NCI-H128 (cell line): ENCODE measurements around the gene ASTN2.

Experiments used
- DNase-seq: peaks from one replicate; lab custom pipeline; 2025; ENCODE audit not compliant: unreplicated experiment; lab: John Stamatoyannopoulos, UW

ASTN2 gene

DNA sequence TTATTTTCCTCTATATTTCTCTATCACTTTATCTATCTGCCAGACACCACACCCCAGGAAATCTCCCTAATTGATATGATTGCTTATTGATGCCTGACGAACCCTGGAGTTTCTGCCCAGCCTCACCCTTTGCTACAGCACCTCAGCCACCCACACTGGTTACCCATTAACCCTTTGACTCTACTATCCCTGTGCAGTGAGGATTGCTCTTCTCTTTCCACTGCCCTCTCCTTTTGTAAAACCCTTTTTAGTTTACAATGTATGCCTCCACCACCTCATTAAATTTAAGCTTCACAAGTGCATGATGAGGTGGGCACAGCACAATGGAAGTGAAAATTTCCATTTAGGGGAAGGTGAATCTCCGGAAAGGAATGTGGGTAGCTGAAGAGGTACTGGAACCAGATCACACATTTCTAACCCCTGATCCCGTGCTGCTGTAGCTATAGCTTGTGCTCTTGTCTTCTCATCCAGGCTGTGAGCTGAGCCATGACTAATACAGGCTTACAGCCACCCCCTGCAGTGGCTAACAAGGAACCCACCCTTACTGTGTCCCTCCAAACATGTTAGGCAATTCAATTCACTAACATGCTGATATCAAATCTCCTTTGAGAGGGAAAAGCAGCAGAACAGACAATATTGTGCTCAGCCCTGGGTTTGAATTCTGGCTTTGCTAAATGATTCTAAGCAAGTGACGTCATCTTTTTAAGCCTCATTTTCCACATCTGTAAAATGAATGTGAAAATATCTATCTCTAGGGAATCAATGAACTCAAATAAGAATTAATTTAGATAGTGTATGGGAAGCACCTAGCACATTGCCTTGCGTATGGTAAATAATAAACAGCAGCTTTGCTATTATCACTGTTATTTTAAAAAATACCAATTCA is 914.6 kb downstream of the ASTN2 start:
- DNase-seq, result no peak

DNA sequence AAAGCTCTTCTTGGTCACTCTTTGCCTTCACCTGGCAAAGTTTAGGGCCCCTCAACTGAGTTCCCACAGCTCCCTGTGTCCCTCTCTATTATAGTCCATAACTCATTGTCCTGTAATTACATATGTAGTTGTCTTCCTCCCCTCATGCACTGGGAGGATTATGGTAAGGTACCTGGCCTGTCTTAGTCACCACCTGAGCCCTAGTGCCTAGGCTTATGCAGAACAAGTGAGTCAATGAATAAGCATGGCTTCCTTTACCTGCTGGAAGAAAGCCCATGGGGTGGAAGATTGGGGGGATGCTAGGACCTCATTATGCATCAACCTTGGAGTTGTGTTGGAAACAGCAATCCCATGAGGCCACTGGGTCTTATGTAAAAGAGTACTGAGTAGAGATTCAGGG is 915.4 kb downstream of the ASTN2 start:
- no peak for DNase-seq

DNA sequence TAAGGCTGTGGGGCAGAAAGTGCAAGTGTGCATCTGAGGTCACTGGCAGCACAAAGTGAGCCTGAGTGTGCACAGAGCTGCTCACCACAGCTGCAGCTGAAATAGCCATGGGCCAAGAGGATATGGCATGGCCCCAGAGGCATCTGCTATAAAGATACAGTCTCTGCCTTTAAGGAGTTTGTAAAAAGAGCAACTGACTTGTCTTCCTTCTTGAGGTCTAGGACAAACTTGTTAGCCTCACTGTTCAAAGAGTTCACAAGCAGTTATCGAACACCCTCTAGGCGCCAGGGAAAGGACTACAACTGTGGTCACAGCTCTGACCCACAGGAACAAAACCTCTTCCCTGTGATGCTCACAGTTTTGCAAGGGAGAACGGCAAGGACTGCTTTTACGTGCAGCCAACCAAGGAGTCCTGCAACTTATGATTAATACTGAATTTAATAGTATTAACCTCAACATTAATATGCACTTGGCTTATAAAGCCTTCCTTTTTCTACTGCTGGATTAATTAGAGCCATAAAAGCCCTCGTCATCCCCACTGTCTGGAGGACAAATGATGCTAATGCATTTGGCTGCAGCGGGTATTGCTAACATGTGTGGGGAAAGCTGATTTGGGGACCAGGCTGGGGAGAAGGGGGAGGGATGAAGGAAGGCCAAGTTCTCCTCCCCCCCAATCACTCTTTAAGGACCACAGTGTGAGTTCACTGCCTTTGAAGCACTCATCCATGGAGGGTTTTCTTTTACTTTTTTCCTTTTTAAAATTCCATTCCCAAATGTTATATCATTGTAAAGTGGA is 917.6 kb downstream of the ASTN2 start:
- no peak for DNase-seq

DNA sequence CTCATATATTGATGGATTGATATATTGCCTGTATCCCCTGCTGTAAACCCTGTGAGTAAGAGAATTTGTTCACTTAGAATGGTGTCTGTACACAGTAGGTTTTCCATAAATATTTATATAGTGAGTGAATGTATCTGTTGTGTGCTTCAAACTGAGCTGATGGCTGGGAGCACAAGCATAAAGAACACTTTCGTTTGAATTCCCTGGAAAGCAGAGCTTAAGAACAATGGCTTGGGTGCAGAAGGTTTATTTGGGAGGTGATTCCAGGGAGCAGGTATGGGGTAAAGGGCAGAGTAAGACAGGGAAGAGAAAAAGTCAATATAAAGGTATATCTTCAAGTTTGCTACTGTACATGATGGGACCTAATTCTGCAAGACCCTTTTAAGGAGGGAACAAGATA is 918.7 kb downstream of the ASTN2 start:
- DNase-seq, result no peak

DNA sequence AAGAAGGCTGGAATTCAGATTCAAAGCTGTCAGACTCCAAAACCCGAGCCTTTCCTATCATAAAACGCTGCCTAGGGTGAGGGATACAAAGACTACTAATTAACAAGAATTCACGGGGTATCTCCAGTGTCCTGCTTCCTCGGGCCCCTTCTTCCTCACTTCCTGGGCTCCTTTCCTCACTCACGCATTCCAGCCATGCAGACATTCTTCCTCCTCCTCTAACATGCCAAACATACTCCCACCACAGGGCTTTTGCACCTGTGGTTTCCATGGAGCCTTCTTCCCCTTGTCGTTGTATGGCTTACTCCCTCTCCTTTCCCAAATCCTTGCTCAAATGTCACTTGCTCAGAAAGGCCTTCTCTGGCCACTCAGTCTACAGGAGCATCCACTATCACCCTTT is 919.1 kb downstream of the ASTN2 start:
- no peak for DNase-seq

DNA sequence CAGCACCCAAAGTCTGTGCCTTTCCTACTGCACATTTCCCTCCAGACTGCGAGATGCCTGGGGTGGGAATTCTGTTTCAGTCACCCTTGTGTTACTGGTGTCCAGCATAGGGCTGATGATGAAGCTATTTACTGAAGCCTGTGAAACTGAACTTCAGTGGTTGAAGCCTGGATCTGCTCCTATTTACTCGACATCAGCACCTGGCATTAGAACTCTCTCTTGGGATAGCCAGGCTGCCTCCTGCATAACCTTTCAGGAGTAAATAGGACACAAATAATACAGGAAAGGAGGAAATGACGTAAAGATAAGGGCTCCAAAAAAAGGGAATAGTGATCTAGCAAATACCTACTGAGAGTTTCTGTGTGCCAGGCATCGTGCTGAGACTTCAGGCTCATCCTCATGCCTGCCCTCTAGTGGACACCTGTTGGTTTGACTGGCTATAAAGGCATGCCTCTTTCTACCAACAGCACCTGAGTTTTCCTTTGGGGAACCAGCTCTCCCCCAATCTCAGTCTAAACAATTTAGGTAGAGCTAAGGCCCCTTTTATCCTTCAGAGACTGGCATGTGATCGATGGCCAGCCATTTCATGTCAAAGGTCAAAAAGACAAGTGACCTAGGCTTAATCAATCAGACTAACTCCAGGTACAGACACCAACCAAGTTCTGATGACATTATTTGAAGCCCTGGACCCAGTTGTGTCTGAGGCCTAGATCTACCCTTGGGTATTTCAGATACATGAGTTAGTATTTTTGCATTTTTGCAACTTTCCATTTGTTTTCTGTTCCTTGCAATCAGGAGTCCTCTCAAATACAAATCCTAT is 919.8 kb downstream of the ASTN2 start:
- no peak for DNase-seq

DNA sequence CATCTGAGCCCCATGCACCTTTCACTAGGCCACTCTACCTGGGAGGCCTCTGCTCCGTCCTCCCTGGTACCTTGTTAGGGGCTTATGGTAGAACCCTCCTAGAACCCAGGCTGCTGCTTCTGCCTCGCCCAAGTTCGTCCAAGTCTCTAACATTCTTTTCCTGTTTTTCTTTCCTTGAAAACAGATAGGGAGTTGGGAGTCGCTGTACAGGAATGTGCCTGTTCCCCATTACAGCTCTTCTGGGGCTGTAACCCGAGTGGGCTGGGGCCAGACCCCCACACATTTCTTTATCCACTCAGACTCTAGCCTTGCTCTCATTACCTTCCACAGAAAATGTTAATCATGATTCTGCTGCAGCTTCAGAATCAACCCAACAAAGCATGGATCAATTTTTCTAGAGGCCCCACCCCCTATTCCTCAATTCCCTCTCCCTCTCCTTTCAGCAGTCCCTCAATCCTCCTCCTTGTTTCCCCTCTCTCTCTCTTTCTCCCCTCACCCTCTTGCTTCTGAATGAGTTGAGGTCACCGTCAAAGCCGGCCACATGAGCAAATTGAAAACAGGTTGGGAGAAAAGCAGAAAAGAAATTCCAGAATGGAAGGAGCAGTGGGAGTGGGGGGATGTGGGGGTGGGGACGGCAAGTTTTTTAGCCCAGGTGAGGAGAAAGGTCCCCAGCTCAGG is 921.5 kb downstream of the ASTN2 start:
- no peak for DNase-seq

DNA sequence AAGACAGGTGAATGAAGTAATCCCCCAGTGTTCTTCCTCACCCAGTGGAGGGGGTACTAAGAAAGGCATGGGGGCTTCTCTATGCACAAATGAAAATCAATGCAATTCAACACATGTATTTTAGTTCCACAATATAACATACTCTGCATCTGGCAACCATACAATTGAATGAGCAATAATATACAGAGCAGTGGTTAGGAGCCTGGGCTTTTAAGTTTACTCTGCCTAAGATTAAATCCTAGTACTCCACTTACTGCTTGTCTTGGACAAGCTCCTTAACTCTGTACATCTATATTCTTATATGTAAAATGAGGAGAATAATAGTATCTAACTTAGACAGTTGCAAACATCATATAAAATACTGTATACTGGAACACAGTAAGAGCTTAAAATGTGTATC is 923.2 kb downstream of the ASTN2 start:
- no peak for DNase-seq

DNA sequence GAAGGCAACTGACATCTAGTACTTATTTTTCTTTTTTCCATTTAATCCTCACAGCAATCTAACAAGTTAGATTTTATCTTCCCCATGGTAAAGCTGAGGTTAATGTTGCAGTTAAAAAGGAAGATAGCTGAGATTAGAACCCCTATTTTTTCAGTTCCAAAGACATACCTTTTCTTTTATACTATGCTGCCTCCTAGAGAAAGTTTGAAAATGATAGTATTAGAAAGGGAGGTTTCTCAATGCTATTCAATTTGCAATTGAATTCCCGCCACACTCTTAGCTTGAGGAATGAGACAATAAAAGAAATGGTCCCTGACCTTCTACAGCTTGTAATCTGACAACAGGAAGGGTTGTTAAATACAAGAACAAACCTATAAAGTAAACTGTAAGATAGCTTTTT is 923.6 kb downstream of the ASTN2 start:
- DNase-seq, result no peak

DNA sequence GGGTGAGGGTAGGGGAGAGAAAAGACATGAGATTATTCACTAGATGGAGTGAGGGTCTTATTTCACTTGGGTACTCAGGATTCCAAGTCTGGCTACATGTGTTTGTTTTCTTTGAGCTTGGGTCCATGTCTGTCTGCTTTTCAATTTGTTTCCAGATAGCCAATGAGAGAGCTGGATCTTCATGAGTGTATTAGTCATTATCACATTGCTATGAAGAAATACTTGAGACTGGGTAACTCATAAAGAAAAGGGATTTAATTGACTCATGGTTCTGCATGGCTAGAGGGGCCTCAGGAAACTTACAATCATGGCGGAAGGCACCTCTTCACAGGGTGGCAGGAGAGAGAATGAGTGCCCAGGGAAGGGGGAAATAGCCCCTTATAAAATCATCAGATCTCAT is 924.5 kb downstream of the ASTN2 start:
- no peak for DNase-seq

DNA sequence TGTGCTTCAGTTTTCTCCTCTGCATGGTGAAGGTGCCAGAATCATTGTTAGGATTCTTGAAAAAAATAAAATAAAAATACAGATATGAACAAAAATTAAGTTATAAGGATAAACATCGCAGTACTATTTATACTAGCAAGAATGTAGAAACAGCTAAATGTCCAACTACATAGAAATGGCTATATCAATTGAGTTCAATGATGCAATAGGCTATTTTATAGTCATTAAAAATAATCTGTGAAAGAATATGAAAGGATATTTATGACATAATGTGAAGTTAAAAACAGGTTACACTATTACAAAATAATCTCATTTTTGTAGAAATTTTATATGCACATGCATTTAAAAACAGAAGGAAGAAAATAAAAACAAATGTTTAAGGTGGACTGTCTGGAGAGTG is 926.5 kb downstream of the ASTN2 start:
- no peak for DNase-seq

DNA sequence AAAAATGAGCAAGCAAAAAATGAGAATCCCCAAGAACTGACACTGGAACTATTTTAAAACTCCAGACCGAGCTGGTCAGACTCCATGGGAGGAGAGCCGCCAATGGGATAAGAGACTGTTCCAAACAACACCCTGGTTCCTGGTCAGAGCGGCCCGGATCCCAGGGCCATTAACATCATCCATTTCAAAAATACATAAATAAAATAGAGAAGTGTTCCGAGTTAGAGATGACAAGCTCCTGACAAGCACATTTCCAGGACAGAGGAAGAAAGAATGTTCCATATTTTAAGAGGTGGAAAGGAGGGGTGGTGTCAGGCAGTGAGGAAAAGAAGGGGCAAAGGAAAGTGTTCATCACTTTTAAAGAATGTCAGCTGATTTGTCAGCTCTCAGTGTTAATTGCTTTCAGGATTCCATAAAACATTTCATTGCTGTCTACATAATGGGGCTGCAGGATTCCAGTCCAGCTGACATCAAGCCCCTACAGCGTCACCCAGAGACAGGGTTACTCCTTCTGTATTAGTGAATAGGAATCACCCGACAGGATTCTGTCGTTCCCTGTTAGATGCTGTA is 930.3 kb downstream of the ASTN2 start:
- no peak for DNase-seq

DNA sequence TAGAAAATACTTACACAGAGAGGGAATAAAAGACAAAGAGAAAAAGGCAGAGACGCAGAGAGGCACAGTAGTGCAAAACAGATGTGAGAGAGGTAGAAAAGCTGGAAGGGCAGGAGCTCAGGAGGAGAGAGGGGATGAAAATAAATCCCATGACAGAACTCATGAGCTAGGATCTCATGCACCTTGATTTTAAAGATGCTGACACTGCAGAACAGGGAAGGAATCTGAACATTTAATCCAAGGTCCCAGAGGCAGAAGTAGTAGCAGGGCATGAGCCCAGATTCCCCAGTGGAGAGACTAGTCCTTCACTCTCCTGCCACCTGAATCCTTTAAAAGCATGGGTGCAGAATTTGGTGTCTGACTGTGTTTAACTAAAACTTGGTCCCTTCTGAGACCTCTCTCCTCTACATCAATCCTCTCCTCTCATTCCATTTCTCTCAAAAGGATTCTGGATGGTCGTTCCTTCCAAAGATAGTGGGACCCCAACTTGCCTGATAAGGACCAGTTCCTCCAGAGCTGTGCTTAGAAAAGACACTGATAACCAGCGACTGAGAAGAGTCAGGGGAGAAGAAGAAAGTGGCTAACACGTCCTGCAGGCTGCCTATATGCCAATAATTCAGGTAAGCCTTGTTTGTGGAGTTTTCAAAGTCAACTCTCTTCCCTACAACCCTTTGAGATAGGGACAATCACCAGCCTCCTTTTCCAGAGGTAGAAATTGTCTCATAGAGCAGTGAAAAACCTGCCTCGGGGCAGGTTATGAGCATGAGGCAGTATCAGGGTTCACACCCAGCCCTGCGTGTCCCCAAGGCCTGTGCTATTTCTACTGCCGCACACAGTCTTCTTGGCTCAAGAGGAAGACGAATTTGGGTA is 931.0 kb downstream of the ASTN2 start:
- DNase-seq, result no peak

DNA sequence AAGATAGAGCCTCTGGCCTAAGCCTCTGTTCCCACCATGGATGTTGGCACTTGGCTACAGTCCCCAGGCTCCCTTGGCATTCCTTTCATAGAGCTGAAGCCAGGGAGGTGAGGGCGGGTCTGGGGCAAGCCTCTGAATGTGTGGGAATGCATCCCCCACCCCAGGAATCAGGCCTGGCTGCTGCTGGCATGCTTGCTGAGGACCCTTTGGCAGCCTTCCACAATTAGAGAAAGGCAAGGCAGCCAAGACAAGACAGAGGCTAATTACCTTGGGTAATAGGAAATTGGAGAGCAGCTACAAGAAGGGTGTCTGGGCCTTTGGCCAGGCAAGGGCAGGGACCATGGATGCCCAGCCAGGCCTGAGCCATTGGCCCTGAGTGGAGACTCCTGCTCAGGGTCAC is 932.1 kb downstream of the ASTN2 start:
- no peak for DNase-seq

DNA sequence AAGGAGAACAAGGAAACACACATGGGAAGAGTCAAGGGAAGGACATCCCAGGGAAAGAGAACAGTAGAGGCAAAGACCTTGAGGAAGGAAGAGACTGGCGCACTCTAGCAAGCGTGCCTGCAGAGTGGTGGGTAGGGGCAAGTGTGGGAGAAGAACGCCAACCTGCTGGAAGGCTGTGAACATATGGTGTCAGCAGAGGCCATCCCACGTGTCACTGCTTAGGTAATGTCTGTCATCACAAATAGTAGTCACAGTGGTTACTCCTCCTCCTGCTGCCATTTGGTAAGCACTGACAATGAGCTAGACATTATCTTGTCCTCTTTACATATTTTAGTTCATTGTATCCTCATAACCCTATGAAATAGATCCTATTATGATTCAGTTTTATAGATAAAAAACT is 934.2 kb downstream of the ASTN2 start:
- no peak for DNase-seq

DNA sequence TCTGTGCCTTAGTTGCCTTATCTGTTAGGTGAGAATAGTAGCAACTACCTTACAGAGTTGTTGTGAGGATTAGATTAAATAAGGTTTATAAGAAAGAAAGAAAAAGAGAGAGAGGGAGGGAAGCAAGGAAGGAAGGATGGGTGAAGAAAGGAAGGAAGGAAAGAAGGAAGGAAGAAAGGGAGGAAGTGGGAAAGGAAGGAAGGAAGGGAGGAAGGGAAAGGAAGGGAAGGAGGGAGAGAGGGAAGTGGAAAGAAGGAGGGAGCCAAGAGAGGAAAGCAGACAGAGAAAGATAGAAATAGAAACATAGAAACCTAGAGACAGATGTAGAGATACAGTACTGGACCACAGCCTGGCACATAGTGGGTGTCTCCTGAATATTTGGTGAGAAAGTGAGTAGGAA is 934.9 kb downstream of the ASTN2 start:
- no peak for DNase-seq

DNA sequence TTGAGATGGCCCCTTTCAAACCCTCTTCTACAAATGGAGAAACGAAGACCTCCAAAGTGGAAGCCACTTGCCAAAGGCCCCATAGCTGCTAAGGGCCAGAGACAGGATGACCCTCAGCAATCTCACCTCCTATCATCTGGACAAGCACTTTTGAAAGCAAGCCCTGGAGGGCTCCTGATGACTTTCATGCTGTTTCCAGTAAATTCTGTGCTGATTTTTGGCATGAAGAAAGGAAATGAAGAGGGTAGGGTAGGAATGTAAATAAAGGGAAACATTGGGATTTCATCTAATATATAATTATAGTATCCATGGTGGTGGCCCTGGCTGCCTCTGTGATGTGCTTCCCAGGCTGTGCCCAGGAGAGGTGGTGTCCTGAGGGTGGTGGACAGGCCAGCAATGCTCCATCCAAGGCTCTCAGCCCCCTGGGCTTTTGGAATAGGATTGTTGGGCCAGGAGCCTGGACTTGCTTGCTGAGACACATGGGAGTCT is 935.8 kb downstream of the ASTN2 start:
- no peak for DNase-seq

DNA sequence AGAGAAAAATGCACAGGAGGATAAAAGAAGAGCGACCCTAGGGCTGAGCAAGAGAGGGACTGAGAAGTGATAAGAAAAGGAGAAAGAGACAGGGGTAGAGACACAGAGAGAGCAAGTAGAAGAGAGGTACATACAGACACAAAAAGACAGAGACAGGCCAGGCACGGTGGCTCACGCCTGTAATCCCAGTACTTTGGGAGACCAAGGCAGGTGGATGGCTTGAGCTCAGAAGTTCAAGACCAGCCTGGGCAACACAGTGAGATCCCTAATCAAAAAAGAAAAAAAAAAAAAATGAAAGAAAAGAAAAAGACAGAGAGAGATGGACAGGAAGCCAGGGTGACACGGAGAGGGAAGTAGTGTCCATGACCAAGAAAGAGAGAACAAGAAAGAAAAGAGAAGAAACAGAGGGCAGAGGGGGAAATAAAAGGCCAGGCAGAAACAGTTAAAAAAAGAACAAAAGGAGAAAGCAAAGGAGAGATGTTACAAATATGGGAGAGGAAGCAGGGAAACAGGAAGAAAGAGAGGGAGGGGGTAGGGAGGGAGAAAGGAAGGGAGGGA is 937.2 kb downstream of the ASTN2 start:
- no peak for DNase-seq

DNA sequence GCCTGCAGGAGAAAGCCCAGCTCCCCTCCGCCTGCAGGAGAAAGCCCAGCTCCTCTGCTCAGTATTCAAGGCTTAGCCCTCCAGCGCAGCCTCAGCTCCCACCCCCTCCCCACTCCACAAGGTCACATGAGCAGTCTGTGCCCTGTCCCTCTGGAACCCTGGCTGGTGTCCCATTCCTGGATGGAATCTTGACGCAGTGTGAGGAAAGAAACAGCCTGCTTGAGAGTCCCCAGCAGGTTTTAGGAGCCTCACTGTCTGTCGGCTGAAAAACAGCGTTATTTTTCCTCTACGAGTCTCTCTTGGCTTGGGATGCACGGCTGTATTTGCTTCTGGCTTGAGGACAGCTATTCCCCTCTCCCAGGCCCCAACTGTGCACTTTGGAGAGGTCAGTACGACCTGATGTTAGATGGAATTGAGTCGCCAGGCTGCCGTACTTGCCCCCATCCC is 937.9 kb downstream of the ASTN2 start:
- no peak for DNase-seq
